Endodermal cell (in vitro differentiated cells): ENCODE results near the gene CCNQ. TPM values are rescaled to one million over a fixed set of nuclear protein-coding genes. Genes with fewer than 3 reads are reported as not detected.

ENCODE experiments used
- DNase-seq: peaks from one replicate; pipeline ENCODE4 v3.0.0-alpha.2; 2017
- H3K27ac ChIP-seq: 2 replicates; pipeline ENCODE4 v1.5.1; 2013; ENCODE audit warnings: mild to moderate bottlenecking, low read depth, low read length, moderate library complexity
- H3K27me3 ChIP-seq: 2 replicates; pipeline ENCODE4 v1.6.1; 2013; ENCODE audit warnings: mild to moderate bottlenecking, low read length, moderate library complexity; ENCODE audit not compliant: insufficient read depth, control insufficient read depth, poor library complexity, severe bottlenecking
- H3K36me3 ChIP-seq: 2 replicates; pipeline ENCODE4 v1.7.0; 2013; ENCODE audit warnings: mild to moderate bottlenecking, low read length, moderate library complexity; ENCODE audit not compliant: control insufficient read depth, insufficient read depth
- H3K4me1 ChIP-seq: one replicate; pipeline ENCODE4 v1.7.0; 2013; ENCODE audit warnings: low read length; ENCODE audit not compliant: control insufficient read depth, insufficient read depth
- H3K4me3 ChIP-seq: 2 replicates; pipeline ENCODE4 v1.5.1; 2013; ENCODE audit warnings: mild to moderate bottlenecking, low read length, moderate library complexity
- H3K9ac ChIP-seq: 2 replicates; pipeline ENCODE4 v1.6.1; 2013; ENCODE audit warnings: mild to moderate bottlenecking, low read length, moderate library complexity; ENCODE audit not compliant: poor library complexity, severe bottlenecking; ENCODE audit errors: extremely low read depth
- H3K9me3 ChIP-seq: 2 replicates; pipeline ENCODE4 v1.6.1; 2013; ENCODE audit warnings: mild to moderate bottlenecking, low read length, moderate library complexity; ENCODE audit not compliant: control insufficient read depth
- H3K27ac Mint-ChIP-seq: 2 replicates; pipeline ENCODE4 v1.8.0; 2020; ENCODE audit warnings: mixed read lengths
- H3K27me3 Mint-ChIP-seq: 2 replicates; pipeline ENCODE4 v1.8.0; 2021; ENCODE audit warnings: mild to moderate bottlenecking, mixed read lengths; ENCODE audit not compliant: insufficient read depth
- H3K36me3 Mint-ChIP-seq: 2 replicates; pipeline ENCODE4 v1.8.0; 2020; ENCODE audit warnings: low read depth, mixed read lengths
- H3K4me1 Mint-ChIP-seq: 2 replicates; pipeline ENCODE4 v1.8.0; 2020; ENCODE audit warnings: mixed read lengths
- H3K4me3 Mint-ChIP-seq: 2 replicates; pipeline ENCODE4 v1.8.0; 2020; ENCODE audit warnings: mild to moderate bottlenecking, moderate library complexity, mixed read lengths
- H3K9me3 Mint-ChIP-seq: 2 replicates; pipeline ENCODE4 v1.8.0; 2020; ENCODE audit warnings: mild to moderate bottlenecking, mixed read lengths
- WGBS, 2 experiments: methylation state at CpG; one replicate each; pipeline versions ENCODE4 v1.1.5 to v1.1.7; 2013; ENCODE audit warnings: missing lambda C conversion rate in 2 of 2, mixed read lengths in 1 of 2; ENCODE audit not compliant: insufficient coverage in 1 of 2, insufficient read length in 1 of 2; 5-methylcytosine and 5-hydroxymethylcytosine counted together
- total RNA-seq, 2 donors: library from RNA; stranded (reverse); fragmentation: NEBNext Ultra II Directional in 1 of 2; extraction: Animal tissue kit (Norgen Biotek cat#: 25700) in 1 of 2; gene quantifications; 2 replicates in 1 of 2; 3 replicates in 1 of 2; pipeline ENCODE4 v1.2.1, GENCODE V29; 2021
- TF ChIP-seq, protein P1 (sequence below): fragments of 200-600 bp; sonication (generic); conservative IDR thresholded peaks from 2 replicates; pipeline ENCODE4 v1.5.0; 2021; ENCODE audit warnings: antibody characterized with exemption, mild to moderate bottlenecking

CCNQ gene
- total RNA-seq, 2 donors from 2014 or later: 17.1 to 20.8 TPM

DNA sequence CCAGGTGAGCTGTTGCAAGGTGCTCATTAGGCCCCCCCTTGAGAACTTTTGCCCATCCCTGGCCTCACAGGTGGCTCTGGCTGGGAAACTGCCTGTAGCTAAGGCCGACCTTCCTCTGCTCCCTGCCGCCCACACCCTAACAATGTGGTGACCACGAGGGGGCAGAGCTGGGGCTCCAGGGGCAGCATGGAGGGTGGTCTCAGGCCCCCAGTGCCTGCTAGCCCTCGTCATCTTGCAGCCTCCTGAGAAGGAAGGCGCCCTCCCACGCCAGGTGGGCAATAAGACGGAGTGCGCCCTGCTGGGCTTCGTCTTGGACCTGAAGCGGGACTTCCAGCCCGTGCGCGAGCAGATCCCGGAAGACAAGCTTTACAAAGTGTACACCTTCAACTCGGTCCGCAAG, 49.1 kb downstream of the CCNQ start:
- H3K4me3 Mint-ChIP-seq: no peak overlapping the region
- peak; percentile 54 for DNase-seq

DNA sequence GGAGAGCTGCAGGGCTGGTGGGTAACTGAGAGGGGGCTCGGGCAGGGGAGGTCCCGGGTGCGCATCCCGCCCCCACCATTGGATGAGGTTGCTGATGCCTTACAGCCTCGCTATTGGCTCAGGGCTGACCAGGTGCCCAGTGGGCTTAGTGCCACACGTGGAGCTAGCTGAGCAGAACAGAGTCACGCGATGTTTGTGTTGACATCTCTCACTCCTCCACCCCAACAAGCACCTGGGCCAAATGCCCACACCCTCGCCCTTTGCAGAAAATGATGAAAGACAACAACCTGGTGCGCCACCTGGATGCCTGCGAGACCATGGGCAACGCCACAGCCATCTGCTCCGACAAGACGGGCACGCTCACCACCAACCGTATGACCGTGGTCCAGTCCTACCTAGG, 49.7 kb downstream of the CCNQ start:
- no peak overlapping the region for H3K9ac ChIP-seq
- Mint-ChIP-seq H3K9me3 (peaks cover 77% of the 10 kb centered on the region), H3K27me3 (no peaks in the 10 kb centered on the region), H3K36me3 (no peaks in the 10 kb centered on the region), H3K4me1 (no peaks in the 10 kb centered on the region), H3K4me3 (no peak overlapping the region), H3K27ac (no peak overlapping the region)
- no peaks in the 10 kb centered on the region for H3K4me1 ChIP-seq
- no peaks in the 10 kb centered on the region for H3K27me3 ChIP-seq
- 95% methylated on average over 17 of the region's 17 CpGs; no CpG with 5 or more reads in 1 of the 2 experiments for WGBS, 2 experiments
- TF ChIP-seq, protein P1, sequence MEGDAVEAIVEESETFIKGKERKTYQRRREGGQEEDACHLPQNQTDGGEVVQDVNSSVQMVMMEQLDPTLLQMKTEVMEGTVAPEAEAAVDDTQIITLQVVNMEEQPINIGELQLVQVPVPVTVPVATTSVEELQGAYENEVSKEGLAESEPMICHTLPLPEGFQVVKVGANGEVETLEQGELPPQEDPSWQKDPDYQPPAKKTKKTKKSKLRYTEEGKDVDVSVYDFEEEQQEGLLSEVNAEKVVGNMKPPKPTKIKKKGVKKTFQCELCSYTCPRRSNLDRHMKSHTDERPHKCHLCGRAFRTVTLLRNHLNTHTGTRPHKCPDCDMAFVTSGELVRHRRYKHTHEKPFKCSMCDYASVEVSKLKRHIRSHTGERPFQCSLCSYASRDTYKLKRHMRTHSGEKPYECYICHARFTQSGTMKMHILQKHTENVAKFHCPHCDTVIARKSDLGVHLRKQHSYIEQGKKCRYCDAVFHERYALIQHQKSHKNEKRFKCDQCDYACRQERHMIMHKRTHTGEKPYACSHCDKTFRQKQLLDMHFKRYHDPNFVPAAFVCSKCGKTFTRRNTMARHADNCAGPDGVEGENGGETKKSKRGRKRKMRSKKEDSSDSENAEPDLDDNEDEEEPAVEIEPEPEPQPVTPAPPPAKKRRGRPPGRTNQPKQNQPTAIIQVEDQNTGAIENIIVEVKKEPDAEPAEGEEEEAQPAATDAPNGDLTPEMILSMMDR: no peak
- H3K36me3 ChIP-seq: no peaks in the 10 kb centered on the region
- H3K9me3 ChIP-seq: no peaks in the 10 kb centered on the region
- no peak for DNase-seq
- no peak overlapping the region for H3K27ac ChIP-seq
- no peak overlapping the region for H3K4me3 ChIP-seq

More for the DNA sequence above, 49.1 kb downstream of the CCNQ start:
- Histone ChIP-seq H3K4me1 (no peaks in the 10 kb centered on the region), H3K9me3 (no peaks in the 10 kb centered on the region), H3K36me3 (no peaks in the 10 kb centered on the region), H3K27me3 (no peaks in the 10 kb centered on the region), H3K9ac (no peak overlapping the region), H3K4me3 (no peak overlapping the region), H3K27ac (no peak overlapping the region)
- TF ChIP-seq, protein P1: peak; percentile 33
- Mint-ChIP-seq H3K4me1 (no peaks in the 10 kb centered on the region), H3K27me3 (no peaks in the 10 kb centered on the region), H3K36me3 (no peaks in the 10 kb centered on the region), H3K9me3 (peaks cover 75% of the 10 kb centered on the region), H3K27ac (no peak overlapping the region)
- WGBS, 2 experiments: 89% methylated on average over 16 of the region's 16 CpGs; no CpG with 5 or more reads in 1 of the 2 experiments

DNA sequence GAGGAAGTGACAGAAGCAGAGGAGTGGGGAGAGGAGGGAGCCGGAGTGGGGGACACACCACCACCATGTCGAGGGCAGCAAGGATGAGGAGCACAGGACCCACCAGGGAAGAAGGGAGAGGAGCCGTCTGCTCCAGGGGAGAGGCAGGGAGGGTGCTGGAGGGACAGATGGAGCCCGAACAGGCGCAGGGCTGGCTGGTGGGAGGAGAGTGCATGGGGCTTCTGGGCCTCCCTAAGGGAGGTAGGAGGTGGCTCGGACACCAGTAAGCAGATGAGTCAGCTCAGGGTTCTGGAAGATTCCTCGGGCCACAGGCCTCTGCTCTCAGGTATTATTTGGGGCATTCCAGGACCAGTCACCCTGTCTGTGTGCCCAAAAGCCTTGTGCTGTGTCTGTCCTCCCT, 51.7 kb downstream of the CCNQ start:
- Mint-ChIP-seq H3K4me3 (no peak overlapping the region), H3K27me3 (no peaks in the 10 kb centered on the region), H3K9me3 (peaks cover 66% of the 10 kb centered on the region), H3K36me3 (no peaks in the 10 kb centered on the region), H3K4me1 (no peaks in the 10 kb centered on the region), H3K27ac (no peak overlapping the region)
- no peak overlapping the region for H3K4me3 ChIP-seq
- no peaks in the 10 kb centered on the region for H3K9me3 ChIP-seq
- TF ChIP-seq, protein P1: no peak
- DNase-seq: no peak
- no peaks in the 10 kb centered on the region for H3K4me1 ChIP-seq
- H3K27me3 ChIP-seq: no peaks in the 10 kb centered on the region
- 60 to 86% methylated on average over 1 to 7 of the region's 7 CpGs for WGBS, 2 experiments
- no peaks in the 10 kb centered on the region for H3K36me3 ChIP-seq
- no peak overlapping the region for H3K9ac ChIP-seq
- no peak overlapping the region for H3K27ac ChIP-seq
